Middle frontal gyrus (tissue), 1 donor: ENCODE data around the gene TSPAN17.
A peak's percentile ranks its signal among the peaks of the same experiment; 100 is the strongest.
"Not testable (repeated sequence)": the region's sequence is repeated elsewhere in the genome, so short reads cannot be mapped to it uniquely, and the experiment has no call there.

ENCODE experiments used
- DNase-seq: peaks from one replicate; pipeline ENCODE4 v3.0.0-alpha.2; 2015; ENCODE audit warnings: low spot score; ENCODE audit errors: extremely low spot score

TSPAN17 gene, protein sequence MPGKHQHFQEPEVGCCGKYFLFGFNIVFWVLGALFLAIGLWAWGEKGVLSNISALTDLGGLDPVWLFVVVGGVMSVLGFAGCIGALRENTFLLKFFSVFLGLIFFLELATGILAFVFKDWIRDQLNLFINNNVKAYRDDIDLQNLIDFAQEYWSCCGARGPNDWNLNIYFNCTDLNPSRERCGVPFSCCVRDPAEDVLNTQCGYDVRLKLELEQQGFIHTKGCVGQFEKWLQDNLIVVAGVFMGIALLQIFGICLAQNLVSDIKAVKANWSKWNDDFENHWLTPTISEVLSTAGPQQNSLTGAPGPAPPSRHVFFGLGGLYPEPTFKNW

DNA sequence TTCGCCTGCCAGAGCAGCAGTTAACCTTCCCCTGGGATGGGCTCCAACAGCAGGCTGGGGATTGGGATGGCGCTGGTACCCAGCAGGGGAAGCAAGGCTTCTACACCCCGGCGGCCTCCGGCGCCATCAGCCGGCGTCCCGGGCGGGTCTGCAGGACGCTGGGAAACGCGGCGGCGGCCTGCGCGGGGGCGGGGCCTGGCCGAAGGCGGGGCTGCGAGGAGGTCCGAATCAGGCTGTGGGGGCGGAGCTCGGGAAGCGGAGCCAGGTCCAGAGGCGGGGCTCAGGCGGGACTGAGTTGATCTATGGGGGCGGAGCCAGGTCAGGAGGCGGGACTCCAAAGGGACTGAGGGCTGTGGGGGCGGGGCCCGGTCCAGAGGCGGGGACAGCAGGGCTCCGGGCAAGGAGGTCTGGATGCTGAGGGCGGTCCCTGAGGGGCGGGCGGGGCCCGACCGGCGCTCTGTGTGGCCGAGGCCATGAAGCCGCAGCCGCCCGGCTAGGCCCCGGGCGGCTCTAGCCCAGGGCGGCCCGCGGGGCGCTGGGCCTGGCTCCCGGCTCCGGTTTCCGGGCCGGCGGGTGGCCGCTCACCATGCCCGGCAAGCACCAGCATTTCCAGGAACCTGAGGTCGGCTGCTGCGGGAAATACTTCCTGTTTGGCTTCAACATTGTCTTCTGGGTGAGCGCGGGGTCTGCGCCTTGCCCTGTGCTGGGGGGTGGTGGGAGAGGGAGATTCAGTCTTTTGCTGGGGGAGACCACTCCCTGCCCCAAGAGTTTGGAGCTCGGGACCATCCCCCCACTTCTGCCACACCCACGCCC lies at the start of gene TSPAN17:
Gene TSPAN17 (plus strand): TSS at position 455 of the 813 bp plus-strand sequence. CDS start 132 bp downstream, at position 587.
- peak; percentile 98 for DNase-seq

DNA sequence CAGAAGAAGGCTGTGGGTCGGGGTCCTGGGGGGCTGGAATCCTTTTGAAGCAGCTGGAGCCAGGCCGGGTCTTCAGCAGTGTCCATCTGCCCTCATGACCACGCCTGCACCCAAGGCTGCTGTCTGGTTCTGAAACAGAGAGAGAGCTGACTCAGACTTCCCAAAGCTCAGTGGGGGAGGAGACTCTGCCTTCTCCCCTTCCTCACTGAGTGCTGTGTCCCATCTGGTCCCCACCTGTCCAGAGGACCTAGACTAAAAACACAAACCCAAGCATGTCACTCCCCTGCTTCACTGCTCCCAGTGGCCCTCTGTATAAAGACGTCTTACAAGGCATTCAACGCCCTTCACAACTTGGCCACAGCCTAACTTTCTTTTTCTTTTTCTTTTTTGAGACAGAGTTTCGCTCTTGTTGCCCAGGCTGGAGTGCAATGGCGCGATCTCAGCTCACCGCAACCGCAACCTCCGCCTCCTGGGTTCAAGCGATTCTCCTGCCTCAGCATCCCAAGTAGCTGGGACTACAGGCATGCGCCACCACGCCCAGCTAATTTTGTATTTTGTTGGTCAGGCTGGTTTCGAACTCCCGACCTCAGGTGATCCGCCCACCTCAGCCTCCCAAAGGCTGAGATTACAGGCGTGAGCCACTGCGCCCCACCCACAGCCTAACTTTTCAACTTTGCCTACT lies 47.4 kb upstream of the TSPAN17 start:
- DNase-seq: not testable (repeated sequence)

DNA sequence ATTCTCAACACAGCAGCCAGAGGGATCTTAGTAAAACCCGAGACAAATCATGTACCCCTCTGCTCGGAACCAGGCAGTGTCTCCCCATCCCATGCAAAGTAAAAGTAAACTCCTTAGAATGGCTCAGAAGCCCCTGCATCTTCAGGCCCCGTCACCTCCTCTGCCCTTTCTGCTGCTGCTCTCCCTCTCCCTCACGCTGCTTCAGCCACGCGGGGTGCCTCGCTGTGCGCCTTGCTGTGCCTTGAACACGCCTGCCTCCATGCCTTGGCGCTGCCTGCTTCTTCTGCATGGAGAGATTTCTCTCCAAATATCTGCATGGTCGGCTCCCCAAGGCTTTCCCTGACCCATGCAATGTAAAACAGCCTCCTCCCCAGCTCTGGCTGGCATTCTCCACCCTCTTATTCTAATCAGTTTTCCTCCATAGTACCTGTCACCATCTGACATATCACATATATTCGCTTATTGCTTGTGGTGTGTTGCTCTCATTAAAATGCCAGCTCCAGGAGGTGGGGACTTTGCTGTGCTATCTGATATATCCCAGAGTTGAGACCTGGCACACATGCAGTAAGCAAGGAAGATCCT lies 45.3 kb upstream of the TSPAN17 start:
- DNase-seq: no peak

DNA sequence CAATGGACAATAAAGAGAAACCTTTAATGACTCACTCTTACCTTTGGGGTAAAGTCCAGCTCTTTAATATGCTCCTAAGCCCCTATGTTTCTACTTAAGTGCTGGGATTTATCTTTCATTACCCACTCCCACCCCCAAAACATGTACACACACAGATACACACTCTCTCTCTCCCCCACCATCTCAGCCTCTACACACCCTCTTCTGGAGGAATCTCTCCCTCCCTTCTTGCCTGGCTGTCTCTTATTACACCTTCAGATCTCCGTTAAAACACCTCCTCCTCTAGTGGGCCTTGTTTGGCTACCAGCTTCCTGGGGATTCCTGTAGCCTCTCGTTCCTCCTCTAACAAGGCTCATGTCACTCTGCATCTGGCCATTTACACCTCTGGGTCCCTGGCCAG lies 44.2 kb upstream of the TSPAN17 start:
- DNase-seq: no peak

DNA sequence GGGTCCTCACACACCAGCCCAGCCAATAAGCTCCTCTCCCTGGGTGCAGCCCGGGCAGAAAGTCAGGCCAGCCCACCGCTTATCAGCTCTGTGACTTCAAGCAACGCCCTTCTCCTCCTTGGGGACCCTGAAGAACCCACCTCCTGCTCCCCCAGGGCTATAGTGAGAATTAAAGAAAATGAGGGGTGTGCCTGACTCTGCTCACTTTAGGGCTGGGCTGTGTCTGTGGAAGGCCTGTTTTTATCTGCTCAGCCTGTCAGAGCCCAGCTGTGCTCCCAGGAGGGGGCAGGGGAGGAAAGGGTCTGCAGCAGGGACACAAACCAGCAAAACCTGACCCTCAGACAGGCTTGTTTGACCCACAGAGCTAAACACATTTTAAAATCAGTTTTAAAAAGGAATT lies 41.3 kb upstream of the TSPAN17 start:
- DNase-seq: no peak

DNA sequence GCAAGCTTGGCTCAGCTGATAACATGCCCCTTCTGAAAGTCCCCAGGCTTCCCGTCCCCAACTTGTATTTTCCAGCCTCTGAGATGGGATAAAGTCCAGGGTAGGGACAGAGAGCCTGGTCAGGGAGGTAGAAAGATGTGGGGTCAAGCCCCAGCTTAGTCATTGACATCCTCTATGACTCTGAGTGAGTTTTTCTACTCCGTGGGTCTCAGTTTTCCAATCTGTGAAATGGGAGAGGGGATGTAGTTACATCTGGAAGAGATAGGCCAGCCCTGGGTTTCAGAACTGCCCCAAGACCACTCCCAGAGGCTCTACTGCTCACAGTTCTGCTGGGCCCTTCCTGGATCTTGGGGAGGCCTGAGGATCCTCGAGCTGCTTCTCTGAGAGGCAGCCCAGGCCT lies 40.4 kb upstream of the TSPAN17 start:
- DNase-seq: no peak

DNA sequence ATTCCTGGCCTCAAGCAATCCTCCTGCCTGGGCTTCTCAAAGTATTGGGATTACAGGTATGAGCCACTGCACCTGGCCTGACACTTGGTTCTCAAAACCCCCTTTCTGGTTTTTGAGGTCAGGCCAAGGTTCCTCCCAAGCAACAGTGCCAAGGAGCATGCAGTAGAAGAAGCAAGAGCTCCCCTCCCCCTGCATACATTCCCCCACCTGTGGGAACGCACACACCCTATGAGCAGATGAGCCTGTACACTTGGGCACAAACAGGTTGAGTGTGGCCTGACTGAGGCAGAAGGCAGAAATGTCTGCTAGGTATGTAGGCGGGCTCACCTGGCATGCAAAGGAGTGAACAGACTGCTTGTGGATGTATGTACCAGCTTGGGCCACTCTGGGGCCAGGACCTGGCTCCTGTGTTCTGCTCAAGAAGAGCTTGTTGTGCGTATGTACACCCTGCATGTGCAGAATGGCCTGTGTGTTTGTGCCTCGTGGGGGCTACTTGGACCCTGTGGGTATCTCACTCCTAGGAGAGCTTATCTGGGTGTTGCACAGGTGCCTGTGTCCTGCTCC lies 39.1 kb upstream of the TSPAN17 start:
- no peak for DNase-seq

DNA sequence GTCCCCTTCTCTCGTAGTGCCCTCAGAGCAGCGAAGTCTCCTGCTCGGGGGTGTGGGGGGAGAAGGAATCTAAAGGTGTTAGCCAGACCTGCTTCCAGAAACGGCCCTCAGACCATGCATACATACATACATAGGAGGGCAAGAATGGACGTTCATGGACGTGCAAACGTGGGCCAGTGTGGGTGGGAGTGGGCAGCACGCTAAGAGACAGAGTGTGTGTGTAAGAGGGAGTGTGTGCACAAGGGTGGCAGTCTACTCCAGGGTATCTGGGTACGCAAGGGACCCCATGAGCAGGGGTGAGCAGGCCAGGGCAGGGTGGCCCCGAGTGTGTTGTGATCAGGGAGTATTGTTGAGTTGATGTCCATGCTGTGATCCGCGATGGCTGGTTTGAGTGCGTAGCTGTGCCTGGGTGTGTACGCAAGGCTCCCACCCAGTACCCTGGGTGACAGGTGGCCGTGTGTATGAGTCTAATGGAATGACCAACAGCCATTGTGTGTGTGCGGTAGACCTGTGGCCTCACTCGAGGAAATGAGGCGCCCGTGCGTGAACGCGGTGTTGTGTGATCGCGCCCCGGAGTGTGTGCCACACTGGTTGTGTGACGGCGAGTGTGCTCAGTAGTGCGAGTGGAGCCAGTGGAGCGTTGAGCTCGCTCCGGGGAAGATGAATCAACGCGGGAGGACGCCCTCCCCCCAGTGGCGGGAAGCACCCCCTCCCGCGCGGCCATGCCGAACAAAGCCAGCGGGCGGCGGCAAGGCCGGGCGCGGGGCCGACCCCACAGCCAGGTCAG lies 38.2 kb upstream of the TSPAN17 start:
- no peak for DNase-seq

DNA sequence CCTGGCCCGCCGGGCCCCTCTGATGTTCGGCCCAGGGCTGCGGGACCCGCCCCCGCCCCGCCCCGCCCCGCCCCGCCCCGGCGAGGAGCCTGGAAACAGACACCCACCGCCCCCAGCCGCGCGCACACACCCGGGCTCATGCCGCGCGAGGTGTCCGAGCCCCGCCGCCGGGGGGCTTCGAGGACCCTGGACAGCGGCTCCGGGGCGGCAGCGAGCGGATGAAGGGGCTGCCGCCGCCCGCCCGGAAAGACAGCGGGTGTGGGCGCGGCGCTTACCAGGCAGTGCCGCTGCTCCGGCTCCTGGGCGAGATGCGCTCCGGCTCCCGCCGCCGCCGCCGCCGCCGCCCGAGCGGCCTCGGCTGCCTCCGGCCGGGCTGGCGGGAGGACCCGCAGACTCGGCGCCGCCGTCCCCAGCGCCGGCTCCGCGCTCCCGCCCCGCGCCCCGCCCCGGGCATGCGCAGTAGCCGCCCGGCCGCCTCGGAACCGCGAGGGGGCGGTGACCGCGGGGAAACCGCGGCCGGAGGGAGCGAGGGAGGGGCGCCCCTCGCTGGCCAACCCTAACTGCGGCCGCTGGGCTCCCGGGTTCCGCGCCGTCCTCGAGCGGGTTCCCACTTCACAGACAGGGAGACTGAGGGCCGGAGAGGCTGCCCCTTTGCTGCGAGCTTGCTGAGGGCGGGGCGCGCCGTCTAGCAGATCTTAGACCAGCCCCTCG lies 37.4 kb upstream of the TSPAN17 start, which contains the start of gene GPRIN1:
Gene GPRIN1 (minus strand): TSS at position 433 of the 711 bp plus-strand sequence. CDS start 10,322 bp downstream, outside the sequence.
- DNase-seq: no peak

DNA sequence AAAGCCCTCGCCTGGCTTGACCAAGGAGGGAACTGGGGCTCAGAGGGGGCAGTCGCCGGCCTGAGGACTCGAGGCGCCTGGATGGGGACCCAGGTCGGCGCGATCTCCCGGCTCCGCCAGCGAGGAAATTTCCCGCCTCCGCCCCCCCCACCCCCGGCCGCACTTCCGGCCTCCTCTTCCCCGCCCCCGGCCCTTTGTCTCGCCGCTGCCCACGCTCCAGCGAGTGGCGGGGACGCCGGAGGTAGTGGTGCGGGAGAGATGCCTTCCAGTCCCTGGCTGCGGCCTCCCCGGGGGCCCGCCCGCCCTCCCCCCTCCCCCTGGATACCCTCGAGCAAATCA lies 36.9 kb upstream of the TSPAN17 start:
- DNase-seq: no peak

DNA sequence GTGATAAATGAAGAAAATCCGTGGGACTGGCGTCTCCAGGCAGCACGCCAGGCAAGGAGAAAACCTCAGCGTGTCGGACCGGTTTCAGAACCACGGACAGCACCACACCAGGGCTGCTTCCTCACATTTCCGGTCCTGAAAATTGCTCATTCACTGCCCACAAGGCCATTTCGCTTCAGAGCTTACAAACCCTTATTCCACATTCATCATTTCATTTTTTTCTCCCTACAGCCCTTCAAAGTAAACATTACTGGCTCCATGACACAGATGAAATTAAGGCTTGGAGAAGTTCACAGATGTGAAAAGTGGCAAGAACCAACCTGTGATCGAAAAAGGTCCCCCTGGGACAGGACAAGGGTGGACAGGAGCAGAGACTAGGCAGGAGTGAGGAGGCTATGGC lies 35.8 kb upstream of the TSPAN17 start:
- DNase-seq: no peak

DNA sequence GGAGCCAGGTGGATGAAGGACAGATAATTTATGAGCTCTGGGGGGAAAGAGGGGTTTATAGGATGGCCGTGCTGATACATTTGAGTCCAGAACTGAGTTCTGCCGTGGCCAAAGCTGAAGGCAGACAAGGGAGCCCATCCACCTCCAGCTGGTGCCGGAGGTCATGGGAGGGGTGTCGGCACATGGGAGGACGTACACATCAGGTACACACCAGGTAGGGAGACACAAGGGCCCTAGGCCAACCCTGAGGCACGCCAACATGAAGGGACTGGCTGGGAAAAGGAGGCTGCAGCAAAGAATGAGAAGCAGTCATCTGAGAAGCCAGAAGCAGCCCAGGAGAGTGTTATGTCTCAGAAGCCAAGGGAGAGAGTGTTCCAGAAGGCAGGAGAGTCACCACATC lies 35.3 kb upstream of the TSPAN17 start:
- no peak for DNase-seq

DNA sequence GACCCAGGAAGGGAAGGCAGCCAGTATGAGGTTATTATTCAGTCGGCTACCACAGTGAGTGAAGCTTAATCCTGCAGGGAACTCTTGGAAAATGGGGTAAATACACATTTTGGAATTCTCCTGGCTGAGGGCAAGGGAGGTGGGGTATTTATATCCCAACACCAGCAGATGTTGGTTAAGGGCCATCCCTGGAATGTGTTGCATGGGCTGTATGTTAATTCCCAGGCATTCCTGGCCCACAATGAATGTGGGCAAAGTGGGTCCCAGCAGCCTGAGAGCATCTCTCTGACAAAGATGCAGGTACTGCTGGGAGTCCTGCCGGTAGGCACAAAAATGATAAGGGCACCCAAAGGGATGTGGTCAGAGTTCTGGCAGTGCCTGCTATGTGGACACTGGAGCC lies 34.4 kb upstream of the TSPAN17 start:
- no peak for DNase-seq

DNA sequence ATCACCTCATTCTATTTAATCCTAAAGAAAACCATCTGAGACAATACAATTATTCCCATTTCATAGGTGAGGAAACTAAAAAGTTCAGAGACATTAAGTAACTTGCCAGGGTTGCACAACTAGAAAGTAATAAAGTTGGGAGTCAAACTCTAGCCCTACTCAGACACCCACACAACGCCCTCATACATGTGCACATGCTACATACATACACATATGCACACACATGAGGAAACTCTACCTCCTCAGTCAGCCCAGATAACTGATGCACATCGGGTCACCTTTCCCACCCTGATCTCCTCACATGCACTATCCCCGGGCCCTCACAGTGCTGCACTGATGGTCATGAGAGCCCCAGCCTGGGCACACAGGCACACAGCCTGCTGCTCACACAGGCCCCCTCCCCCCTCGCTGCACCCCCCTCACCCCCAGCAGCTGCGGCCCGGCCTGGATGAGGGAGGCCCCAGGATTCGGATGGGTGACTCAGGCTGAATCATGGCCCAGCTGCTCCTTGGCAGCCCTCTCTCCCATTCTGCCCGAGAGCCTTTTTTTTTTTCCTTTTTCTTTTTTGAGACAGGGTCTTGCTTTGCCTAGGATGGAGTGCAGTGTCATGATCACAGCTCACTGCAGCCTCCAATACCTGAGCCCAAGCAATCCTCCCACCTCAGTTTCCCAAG lies 32.3 kb upstream of the TSPAN17 start:
- no peak for DNase-seq

DNA sequence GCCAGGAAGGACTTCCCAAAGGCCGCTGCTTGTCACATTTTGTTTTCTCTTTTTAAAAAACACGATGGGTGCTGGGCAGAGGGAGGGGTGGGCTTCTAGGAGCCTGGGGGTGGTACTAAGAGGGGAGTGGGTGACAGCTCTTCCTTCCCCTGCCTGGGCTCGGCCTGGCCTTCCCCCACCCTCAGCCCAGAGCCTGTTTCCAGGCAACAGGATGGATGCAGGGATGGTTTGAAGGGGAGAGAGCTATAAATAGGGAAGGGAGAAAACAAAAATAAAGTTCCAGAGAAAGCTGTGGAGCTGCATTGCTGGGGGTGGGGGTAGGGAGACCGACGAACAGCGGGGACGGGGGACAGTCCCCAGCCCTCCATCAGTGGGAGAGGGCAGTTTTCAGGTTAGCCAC lies 30.8 kb upstream of the TSPAN17 start:
- no peak for DNase-seq

DNA sequence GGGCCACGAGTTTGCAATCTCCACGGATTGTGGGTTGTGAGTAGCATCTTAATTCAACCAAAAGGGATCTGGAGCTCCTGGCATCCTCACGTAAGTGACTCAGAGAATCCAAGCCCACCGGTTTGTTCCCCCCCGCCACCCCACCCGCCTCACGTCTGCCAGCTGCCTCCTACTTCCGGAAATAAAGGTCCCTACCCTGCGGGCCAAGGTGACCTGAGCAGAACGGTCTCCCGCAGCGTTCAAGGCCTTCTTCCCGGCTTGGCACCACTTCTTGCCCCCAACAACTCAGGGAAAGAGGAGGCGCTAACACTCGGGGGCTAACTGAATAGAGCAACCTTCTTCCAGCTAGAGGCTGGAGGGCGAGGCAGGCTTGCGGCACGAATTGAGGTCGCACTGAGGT lies 28.5 kb upstream of the TSPAN17 start:
- no peak for DNase-seq

DNA sequence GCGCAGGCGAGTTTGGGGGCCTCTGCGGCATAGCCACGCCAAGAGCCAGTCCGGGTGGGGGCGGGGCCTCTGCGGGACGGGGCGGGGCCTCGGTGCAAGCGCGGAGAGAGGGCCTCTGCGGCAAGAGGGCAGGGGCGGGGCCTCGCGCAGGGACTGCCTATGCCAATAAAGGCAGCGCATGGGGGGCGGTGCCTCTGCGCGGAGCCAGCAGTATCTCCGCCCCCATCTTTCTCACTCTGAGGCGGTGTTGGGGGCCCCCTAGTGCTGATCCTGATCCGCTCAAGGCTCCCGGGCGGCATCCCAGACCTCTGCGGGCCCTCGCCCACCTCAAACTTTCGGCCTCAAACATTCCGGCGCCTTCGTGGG lies 28.1 kb upstream of the TSPAN17 start:
- no peak for DNase-seq

DNA sequence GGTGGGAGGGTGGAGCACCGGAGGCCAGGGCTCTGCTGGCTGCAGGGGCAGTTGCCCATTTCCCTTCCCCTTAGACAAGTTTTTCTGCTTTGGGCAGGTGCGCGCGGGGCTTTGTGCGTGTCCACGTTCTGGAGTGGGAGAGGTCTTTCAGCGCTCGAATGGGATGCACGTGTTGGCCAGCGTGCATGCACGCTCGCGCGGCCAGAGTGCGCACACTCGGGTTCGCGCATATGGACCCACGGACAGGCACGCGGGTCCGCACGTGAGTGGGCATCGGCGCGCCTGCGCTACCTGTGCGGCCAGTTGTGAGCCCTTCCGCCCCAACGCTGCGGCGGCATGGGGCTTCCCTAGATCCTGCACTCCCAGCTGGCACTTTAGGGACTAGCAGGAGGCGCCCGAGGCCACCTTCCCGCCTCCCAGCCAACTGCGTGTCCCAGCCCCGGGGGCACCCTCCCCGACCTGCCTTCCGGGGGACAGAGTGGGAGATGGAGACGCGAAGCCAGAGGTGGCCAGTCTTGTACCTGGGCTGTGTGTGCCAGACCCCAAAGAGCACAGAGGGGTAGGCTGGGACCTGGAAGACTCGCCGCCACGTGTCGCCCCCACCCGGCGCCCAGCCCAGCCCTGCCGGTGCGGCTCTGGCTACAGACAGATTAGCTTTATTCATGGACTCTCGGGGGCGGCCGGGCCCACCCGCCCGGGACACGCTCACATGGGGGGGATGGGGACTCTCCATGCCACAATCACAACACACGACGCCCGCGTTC lies 27.5 kb upstream of the TSPAN17 start:
- DNase-seq: no peak
